PFSK-1 (cell line): ENCODE results near the gene DOCK4.

ENCODE experiments used
- FOXP2 ChIP-seq: optimal IDR thresholded peaks from 2 replicates; pipeline ENCODE3; 2011; ENCODE audit warnings: borderline replicate concordance, control low read depth, inconsistent platforms; ENCODE audit not compliant: insufficient read depth; ENCODE audit errors: extremely low read length, extremely low read depth
- POLR2AphosphoS5 ChIP-seq: IDR thresholded peaks from 2 replicates; pipeline ENCODE4 v1.6.1; 2012; ENCODE audit warnings: low read depth, mild to moderate bottlenecking, control low read depth, low read length, moderate library complexity
- REST ChIP-seq, 2 experiments: IDR thresholded peaks; 2 replicates each; pipeline versions ENCODE4 v1.6.1 to v1.8.0; 2011 to 2012; ENCODE audit warnings: low read depth in 2 of 2, low read length in 2 of 2, control low read depth in 1 of 2, inconsistent platforms in 1 of 2, mild to moderate bottlenecking in 1 of 2, moderate library complexity in 1 of 2; ENCODE audit not compliant: insufficient read depth in 1 of 2
- SIN3A ChIP-seq: IDR thresholded peaks from 2 replicates; pipeline ENCODE4 v1.6.1; 2012; ENCODE audit warnings: mild to moderate bottlenecking, low read length, moderate library complexity, borderline replicate concordance; ENCODE audit not compliant: insufficient read depth
- TAF1 ChIP-seq: IDR thresholded peaks from 2 replicates; pipeline ENCODE4 v1.6.1; 2012; ENCODE audit warnings: low read length, control low read depth, borderline replicate concordance; ENCODE audit not compliant: insufficient read depth

DOCK4 gene

GRCh38 chr7:111697771-111698170, 508.4 kb downstream of the DOCK4 start:
- no peak for TF ChIP-seq TAF1
- no peak for TF ChIP-seq SIN3A

GRCh38 chr7:111694376-111694775, 511.8 kb downstream of the DOCK4 start:
- TF ChIP-seq SIN3A (no peak), TAF1 (no peak), REST (IDR thresholded peaks at IDR 0.05; ENCODE audit: insufficient read depth in 1 of 2, low read depth in 2 of 2, low read length in 2 of 2) (no peak), FOXP2 (no peak), POLR2AphosphoS5 (no peak)

GRCh38 chr7:111690364-111691111, 515.7 kb downstream of the DOCK4 start:
- TF ChIP-seq FOXP2 (no peak), REST (IDR thresholded peaks at IDR 0.05; ENCODE audit: insufficient read depth in 1 of 2, low read depth in 2 of 2, low read length in 2 of 2) (no peak), POLR2AphosphoS5 (no peak), TAF1 (no peak), SIN3A (no peak)

GRCh38 chr7:111685349-111685748, 520.9 kb downstream of the DOCK4 start:
- TF ChIP-seq SIN3A (no peak), POLR2AphosphoS5 (no peak), FOXP2 (no peak), TAF1 (no peak), REST (IDR thresholded peaks at IDR 0.05; ENCODE audit: insufficient read depth in 1 of 2, low read depth in 2 of 2, low read length in 2 of 2) (no peak)

- no peak for TF ChIP-seq TAF1
- no peak for TF ChIP-seq POLR2AphosphoS5
- TF ChIP-seq FOXP2, result no peak
- no peak for TF ChIP-seq SIN3A
- no peak for TF ChIP-seq REST (IDR thresholded peaks at IDR 0.05; ENCODE audit: insufficient read depth in 1 of 2, low read depth in 2 of 2, low read length in 2 of 2)
Measured at GRCh38 chr7:111682588-111683340, 523.4 kb downstream of the DOCK4 start.
